IPS-NIHi7 (cell line): ENCODE measurements around the gene FXYD7.
"Not testable (repeated sequence)": the region's sequence is repeated elsewhere in the genome, so short reads cannot be mapped to it uniquely, and the experiment has no call there.

Experiments used
- DNase-seq: peaks from one replicate; pipeline ENCODE4 v3.0.0; 2012; ENCODE audit warnings: mixed read lengths; ENCODE audit errors: extremely low spot score

Gene FXYD7

DNA sequence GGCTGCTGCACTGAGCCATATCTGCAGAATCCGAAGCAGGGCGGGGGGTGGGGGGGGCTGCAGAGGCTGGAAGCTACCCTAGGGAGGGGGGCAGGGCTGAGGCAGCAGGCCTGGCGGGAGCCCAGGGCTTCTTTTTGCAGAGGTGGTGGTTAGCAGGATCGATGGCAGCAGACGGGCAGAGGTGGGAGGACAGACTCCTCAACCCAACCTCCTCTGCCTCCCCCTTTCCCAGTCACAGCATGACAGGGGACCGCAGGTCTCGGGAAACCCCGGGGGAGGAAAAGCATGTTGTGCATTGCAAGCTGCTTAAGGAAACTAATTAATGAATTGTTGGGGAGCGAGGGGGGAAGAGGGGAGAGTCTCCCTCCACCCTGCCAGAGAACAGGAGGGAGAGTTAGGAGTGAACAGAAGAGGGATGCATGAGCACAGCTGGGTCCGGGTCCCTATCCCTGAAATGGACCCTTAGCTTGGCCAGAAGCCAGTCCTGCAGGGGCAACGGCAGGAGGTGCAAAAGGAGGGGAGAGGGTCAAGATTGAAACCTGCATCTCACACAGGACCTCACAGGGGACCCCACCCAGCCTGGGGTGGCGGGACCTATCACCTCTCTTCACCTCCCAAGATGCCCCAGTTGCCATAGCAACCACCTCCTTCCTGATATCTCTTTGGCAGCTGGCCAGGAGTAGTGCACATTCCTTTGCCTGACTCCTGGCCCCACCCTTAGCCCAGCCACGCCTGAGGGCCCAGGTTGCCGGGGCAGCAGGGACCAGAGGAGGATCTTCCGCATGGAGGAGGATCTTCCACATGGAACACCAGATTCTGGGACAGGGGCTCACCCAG lies 1.8 kb downstream of the FXYD7 start:
- peak; percentile 65 for DNase-seq

DNA sequence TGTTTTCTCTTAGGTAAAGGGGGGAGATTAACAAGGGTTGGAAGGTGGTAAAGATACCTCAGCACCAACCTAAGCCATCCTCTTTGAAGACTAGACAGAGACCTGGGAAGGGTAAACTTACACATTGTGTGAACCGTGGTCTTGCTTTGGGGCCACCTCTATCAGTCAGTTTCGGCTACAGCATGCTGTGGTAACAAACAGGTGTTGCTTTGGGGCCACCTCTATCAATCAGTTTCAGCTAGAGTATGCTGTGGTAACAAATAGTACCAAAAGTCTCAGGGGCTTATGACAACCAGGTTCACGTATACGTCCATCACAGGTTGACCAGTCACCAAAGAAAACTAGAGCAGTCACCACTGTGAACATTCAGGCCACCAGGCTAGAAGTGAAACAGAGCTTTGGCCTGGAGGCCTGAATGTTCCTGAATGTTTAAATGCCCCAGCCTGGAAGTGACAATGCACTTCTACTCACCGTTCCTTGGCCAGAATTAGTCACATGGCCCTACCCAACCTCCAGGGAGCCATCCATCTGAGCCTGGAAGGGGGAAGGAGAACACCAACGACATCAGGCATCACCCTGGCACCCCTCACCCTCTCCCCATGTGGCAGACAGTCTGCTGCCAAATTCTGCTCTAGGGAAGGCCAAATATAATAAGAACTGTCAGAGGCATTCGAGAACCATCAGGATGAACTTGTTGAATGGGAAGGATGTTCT lies 3.8 kb downstream of the FXYD7 start:
- DNase-seq = no peak

DNA sequence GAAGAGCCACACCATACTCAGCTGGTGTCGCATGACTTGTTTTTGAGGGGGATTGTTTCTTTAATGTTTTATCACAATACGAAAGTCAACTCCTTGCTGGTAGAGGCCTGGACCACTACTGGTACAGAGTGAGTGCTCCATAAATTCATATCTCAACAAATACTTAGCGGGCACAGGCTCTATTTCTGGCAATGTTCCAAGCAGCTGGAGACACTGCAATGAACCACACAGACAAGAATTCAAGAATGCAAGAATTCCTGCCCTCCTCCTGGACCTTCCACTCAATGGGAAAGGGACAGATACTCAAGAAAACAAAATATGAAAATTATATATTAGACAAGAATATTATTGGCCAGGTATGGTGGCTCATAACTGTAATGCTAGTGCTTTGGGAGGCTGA lies 6.4 kb downstream of the FXYD7 start:
- DNase-seq = no peak

DNA sequence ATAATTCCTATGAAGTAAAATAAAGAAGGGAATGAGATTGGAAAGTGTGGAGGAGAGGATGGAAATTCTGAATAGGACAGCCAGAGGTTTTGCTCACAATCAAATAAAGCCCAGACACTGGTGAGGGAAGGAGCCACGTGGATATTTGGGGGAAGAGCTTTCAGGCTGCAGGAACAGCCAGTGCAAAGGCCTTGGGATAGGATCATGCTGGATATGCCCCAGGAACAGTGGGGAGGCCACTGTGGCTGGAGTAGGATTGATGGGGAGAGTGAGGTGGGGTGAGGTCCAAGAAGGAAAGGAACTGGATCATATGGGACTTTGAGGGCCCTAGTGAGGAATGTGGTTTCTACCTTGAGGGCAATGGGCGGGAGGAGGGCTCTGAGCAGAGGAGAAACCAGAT lies 7.4 kb downstream of the FXYD7 start:
- no peak for DNase-seq

DNA sequence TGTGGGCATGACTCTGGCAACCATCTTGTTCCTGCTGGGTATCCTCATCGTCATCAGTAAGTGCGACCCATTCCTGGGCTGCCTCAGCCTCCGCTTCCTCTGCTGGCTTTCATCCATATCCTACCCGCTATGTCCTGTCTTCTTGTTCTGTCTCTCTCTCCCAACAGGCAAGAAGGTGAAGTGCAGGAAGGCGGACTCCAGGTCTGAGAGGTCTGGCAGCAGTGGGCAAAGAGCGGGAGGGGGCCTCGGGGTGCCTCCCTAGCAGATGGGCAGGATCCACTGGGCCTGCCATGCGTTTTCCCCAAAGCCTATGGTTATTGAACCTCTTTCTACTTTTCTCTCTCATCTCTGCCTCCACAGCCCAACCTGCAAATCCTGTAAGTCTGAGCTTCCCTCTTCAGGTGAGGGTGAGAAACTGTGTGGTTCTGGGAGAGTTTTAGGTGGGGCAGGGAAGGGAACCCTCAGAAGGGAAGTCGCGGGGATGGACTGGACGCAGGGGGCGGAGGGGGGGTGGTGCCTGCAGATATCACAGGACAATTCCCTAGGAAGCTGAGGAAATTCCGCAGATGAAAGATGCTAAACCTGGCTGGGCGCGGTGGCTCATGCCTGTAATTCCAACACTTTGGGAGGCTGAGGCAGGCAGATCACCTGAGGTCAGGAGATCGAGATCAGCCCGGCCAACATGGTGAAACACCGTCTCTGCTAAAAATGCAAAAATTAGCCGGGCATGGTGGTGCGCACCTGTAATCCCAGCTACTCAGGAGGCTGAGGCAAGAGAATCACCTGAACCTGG lies 8.4 kb downstream of the FXYD7 start:
- DNase-seq = no peak

DNA sequence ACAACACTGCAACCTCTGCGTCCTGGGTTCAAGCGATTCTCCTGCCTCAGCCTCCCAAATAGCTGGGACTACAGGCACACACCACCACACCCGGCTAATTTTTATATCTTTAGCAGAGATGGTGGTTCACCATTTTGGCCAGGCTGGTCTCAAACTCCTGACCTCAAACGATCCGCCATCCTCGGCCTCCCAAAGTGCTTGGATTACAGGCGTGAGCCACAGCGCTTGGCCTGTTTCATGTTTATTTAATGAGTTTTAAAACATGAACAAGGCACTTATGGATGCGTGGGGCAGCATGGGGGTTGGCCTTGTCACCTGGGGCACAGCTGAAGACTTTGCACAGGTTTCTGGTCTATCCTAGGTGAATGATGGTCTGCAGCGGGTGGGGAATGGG lies 10.1 kb downstream of the FXYD7 start:
- not testable (repeated sequence) for DNase-seq

DNA sequence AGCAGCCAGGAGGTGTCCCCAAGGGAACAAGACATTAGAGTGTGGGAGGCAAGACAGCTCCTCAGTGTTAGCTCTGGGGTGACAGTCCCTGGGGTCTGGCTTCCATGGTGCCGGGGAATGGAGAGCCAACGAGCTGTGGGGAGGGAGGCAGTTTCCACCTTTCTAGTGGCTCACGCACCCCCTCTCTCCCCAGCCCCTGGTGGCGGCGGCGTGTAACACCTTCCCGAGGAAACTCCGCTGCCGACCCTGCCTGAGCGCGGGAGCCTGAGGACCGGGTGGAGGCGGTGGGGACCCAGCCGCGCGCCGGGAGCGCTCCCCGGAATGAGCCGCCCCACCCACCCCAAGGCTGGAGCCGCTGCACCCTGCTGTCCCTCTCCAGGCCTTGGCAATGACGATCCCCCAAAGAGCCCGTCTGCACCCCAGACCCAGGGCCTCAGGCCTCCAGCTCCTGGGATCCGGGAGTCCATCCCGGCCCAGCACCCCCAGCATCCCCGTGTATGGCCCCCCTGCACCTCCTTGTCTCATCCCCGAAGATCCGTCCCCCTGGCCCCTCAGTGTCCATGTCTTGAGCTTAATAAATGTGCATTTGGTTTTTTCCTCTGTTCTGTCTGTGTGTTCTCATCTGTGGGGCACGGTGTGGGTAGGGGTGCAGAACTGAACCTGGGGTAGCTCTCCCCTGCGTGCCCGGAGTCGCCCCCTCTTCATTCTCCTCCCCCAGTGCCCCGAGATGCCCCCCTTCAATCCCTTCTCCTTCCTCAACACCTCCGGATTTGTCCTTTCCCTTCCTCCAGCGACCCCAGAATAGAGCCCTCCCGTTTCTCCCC lies 10.9 kb downstream of the FXYD7 start:
- DNase-seq = peak; percentile 70

DNA sequence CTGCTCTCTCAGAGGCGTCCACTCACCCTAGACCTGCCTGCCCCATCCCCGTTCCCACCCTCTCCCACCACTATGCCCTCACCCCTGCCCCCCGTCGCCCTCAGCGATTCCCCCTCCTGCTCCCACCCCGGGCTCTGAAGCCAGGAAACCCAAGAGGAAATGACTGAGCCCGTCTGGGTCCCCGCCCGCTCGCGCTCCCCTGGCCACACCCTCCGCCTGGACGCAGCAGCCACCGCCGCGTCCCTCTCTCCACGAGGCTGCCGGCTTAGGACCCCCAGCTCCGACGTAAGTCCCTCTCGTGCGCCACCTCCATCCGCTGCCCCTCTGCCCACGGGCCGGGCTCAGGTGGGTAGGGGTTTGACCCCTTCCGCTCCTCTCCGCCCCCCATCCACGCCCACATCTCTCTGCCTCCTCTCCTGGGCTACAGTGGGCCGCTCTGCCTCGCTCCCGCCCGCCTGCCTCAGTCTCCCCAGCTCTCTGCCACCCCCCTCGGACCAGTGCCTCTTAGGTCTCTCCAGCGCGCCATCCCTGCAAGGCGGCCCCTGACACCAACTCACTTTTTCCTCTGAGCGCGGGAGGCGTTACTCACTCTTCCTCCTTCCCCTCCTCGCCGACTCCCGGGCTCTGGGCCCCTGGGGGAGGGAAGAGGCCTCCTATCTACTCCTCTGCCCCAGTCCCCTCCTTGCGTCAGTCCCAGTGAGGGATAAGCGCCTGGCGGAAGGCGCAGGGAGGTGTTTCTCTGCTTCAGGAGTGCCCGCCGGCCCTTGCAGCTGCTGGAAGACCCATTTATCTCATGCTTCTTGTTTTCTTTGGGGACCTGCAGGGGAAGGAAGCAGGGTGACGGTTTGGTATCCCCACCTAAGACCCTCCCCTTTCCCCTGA lies 11.7 kb downstream of the FXYD7 start, which contains the start of gene FXYD5:
Gene FXYD5 (plus strand): TSS at position 211 of the 882 bp plus-strand sequence. CDS start 816 bp downstream, outside the sequence.
- peak; percentile 86 for DNase-seq

DNA sequence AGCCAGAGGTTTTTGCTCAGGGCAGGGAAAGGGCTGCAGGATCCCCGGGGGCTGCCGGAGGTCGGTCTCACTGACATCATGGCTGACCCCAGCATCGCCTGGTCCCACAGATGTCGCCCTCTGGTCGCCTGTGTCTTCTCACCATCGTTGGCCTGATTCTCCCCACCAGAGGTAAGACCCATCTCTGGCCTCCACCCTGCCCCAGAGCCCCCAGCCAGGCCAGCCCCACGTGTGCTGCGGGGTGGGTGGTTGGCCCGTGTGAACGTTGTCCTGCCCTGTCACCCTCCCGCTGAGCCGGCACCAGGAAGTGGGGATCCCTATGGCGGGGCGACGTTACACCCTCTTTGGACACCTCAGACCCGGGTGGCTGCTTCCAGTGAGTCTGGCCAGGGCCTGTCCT lies 12.4 kb downstream of the FXYD7 start:
- DNase-seq = no peak

DNA sequence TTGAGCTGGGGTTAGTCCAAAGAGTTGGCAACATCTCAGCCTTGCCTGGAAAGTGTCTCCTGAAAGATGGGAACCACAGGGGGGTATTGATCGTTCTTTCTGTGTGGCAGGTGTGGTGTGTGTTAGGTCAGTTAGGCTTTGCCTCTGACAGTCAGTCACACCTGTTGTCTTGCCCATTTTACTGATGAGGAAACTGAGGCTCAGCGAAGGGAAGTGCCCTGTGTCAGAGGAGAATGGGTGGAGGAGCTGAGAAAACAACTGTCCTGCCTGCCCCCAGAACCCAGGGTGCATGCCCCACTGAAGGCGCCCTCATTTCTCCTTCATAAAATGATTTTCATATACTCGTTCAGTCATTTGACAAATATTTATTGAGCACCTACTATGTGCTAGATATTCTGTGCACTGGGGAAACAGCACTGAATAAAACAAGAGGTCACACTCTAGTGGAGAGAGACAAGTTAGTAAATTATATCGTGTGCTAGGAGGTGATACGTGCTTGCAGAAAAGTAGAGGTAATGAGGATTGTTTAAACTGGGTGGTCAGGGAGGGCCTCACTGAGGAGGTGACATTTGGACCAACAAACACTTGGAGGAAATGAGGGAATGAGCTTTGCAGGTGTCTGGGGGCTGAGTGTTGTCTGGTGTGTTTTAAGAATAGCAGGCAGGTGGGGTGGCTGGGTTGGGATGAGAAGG lies 13.1 kb downstream of the FXYD7 start:
- DNase-seq = no peak

DNA sequence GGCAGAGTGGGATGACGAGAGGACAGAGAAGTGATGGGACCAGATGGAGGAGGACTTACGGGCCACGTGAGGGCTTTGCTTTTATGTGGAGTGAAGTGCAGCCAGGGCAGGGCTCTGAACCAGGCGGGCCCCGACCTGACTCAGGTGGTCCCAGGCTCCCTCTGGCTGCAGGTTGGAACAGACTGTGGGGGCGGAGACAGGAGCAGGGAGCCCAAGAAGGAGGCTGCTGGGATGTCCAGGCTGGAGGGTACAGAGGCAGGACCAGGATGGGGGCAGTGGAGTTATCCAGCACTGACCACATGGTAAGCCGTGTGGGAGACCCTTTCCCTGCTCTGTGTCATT lies 13.6 kb downstream of the FXYD7 start:
- DNase-seq = no peak

DNA sequence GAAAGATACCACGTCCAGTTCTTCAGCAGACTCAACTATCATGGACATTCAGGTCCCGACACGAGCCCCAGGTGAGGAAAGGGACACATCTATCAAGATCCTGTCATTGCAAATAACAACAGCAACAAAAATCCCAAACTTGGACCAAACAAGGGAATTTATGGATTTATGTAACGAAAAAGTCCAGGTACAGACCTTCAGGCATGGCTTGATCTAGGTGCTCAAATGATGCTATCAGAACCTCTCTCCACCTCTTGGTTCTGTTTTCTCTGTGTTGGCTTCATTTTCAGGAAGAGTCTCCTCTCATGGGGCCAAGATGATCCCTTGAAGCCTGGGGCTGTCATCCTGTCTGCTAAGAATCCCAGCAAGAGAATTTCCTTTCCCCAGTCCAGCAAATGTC lies 14.4 kb downstream of the FXYD7 start:
- no peak for DNase-seq

DNA sequence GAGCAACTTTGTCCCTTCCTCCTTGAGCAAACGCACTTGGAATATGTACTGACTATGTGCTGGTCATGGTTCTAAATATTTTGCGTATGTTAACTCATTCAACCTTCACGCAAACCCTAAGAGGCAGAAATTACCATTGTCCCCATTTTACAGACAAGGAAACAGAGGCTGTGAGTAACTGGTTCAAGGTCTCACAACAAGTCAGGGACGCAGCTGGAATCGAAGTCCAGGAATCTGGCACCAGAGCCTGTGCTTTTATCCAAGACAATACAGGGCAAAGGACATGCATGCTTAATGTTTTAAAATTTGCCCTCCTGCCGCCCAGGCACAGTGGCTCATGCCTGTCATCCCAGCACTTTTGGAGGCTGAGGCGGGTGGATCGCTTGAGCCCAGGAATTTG lies 16.6 kb downstream of the FXYD7 start:
- no peak for DNase-seq

DNA sequence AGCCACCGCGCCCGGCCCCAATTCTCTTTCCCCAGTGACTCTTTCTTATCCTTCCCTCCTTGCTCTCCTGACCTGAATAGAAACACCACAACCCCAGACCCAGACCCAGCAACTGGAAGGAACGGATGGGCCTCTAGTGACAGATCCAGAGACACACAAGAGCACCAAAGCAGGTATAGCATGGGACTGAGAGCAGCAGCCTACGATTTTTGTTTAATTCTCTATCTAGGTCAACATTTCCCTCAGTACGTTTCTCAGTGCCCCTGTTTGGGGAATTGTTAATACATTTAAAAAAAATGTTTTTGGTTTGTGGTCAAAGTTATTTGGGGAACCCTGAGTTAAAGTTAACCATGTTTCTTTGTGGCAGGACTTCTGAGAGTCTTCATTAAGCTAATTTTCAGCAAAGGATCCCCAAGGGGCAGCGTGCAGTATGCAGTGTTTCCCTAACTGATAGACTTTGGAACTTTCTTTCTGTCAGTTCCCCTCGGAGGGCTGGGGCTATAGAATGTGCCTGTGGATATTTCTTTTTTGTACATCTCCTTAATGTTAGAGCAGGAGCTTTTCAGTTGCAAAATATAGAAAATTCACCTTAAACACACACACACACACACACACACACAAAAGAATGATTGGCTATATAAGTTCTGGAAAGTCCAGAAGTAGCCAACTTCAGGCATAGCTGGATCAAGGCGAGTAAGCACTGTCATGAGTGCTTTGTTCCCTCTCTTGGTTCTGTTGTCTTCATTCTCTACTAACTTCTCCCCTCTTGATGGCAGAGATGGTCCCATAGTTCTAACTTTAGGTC lies 17.8 kb downstream of the FXYD7 start:
- DNase-seq = no peak

DNA sequence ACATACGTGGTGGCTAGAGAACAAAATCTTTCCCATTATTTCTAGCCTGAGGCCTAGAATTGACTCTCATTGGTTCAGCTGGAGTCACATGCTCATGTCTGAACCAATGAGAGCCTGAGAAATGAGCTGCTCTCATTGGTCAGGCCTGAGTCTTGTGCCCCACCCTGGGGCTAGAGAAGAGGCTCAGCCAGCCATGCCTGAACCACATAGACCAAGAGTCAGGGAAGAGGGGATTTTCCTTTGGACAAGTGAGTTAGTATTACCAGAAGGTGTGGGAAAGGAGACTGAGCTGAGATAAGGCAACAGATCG lies 18.3 kb downstream of the FXYD7 start:
- DNase-seq = no peak

DNA sequence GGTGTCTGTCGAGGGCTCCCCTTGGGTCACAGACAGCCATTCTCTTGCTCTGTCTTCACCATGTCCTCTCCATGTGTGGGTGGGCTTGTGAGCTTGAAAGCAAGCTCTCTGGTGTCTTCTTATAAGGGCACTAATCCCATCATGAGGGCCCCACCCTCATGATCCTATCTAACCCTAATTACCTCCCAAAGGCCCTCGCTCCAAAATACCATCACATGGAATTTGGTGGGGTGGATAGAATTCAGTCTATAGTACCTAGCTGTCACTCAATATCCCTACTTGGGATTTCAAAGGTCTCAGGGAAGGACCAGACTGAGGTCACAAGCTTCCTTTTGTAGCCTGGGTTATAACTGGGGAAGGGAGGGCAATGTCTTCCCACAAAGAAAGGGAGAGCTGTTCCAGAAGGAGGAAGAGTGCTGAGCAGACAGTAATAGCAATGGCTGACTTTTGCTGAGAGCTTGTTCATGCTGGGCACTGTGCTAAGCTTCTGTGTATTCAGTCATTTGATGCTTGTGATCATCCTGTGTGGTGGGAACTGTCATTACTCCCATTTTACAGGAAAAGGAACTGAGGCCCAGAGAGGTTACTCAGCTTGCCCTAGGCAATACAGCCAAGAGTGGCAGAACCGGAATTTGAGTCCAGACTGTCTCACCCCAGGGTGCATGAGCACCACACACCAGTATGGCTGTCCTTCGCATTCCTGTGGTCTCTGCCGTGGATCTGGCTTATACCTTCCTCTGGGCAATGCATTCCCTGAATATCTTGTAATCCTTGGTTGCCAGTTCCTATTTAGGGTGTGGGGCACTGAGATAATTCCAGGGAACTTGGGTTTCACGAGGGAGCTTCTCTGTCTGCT lies 19.6 kb downstream of the FXYD7 start:
- no peak for DNase-seq

DNA sequence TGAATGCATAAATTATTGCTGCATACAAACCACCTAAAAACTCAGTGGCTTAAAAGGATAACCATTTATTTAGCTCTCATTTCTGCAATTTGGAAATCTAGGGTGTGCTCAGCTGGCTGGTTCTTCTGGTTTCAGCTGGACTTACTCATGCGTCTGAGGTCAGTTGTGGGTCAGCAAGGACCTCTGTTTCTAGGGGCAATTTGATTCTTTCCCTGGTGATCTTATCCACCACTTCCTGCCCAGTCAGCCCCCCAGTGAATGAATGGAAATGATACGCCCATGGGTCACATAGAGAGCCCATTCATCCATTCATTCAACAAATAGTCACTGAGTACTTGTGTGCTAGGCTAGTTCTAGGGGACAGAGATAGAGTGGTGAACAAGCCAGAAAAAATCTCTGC lies 21.4 kb downstream of the FXYD7 start:
- no peak for DNase-seq
